IMR-90 (cell line): ENCODE results near the gene HOXB1. TPM values are rescaled to one million over a fixed set of nuclear protein-coding genes. Genes with fewer than 3 reads are reported as not detected.

ENCODE experiments used
- ATAC-seq: fragments of 200-7000 bp; cut with Tn5 transposase; 2 replicates; pipeline ENCODE4 v1.9.1; 2020; ENCODE audit warnings: low read depth, mild to moderate bottlenecking, moderate library complexity
- BruUV-seq: library from RNA; stranded (reverse); fragments of 400-500 nt; replicated peaks from 2 replicates; lab custom pipeline; 2021; lab: Mats Ljungman, UMichigan
- CTCF ChIA-PET: fragments of 300-600 bp; formaldehyde crosslinking; extraction: SDS; loops from one replicate; lab custom pipeline; 2021; ENCODE audit warnings: antibody characterized with exemption; lab: Yijun Ruan, JAX
- POLR2A ChIA-PET: fragments of 300-600 bp; sonication (Branson Sonifier 250); formaldehyde crosslinking; loops from one replicate; lab custom pipeline; 2022; ENCODE audit warnings: antibody characterized with exemption; ENCODE audit not compliant: unreplicated experiment; lab: Charles Lee
- DNase-seq: peaks from one replicate; pipeline ENCODE4 v3.0.0; 2013
- H2AFZ ChIP-seq: replicated peaks from 2 replicates; pipeline ENCODE3; 2013; ENCODE audit warnings: low read length, mild to moderate bottlenecking; ENCODE audit not compliant: poor library complexity
- H2AK5ac ChIP-seq: 2 replicates; pipeline ENCODE4 v1.6.1; 2013; ENCODE audit warnings: low read depth, low read length, inconsistent platforms
- H2AK9ac ChIP-seq: replicated peaks from 2 replicates; pipeline ENCODE3; 2013; ENCODE audit warnings: mild to moderate bottlenecking, low read depth, low read length, moderate library complexity; ENCODE audit not compliant: poor library complexity
- H2BK120ac ChIP-seq: 2 replicates; pipeline ENCODE4 v1.6.1; 2013; ENCODE audit warnings: low read depth, low read length, inconsistent platforms
- H2BK15ac ChIP-seq: 3 replicates; pipeline ENCODE4 v1.6.1; 2013; ENCODE audit warnings: low read depth, low read length, inconsistent platforms
- H2BK20ac ChIP-seq: 2 replicates; pipeline ENCODE4 v1.6.1; 2013; ENCODE audit warnings: low read depth, mild to moderate bottlenecking, inconsistent platforms, low read length, moderate library complexity
- H2BK5ac ChIP-seq: 2 replicates; pipeline ENCODE4 v1.6.1; 2013; ENCODE audit warnings: mild to moderate bottlenecking, low read depth, low read length, inconsistent platforms; ENCODE audit not compliant: poor library complexity, severe bottlenecking
- H3K14ac ChIP-seq: replicated peaks from 2 replicates; pipeline ENCODE4 v1.6.1; 2013; ENCODE audit warnings: low read depth, low read length, inconsistent platforms
- H3K18ac ChIP-seq: 2 replicates; pipeline ENCODE4 v1.6.1; 2013; ENCODE audit warnings: low read depth, low read length, control low read depth
- H3K23ac ChIP-seq: 2 replicates; pipeline ENCODE4 v1.6.1; 2013; ENCODE audit warnings: low read depth, low read length, inconsistent platforms
- H3K27ac ChIP-seq: 2 replicates; pipeline ENCODE4 v1.5.1; 2013; ENCODE audit warnings: mild to moderate bottlenecking, control low read depth, low read length; ENCODE audit not compliant: insufficient read depth
- H3K27me3 ChIP-seq: 2 replicates; pipeline ENCODE4 v1.6.1; 2013; ENCODE audit warnings: low read length; ENCODE audit not compliant: control insufficient read depth, insufficient read depth
- H3K36me3 ChIP-seq: 2 replicates; pipeline ENCODE4 v1.6.1; 2013; ENCODE audit warnings: low read length, mixed read lengths; ENCODE audit not compliant: control insufficient read depth, insufficient read depth
- H3K4ac ChIP-seq: 2 replicates; pipeline ENCODE4 v1.6.1; 2013; ENCODE audit warnings: low read depth, low read length, inconsistent platforms
- H3K4me1 ChIP-seq: 2 replicates; pipeline ENCODE4 v1.6.1; 2013; ENCODE audit warnings: low read length, mixed read lengths; ENCODE audit not compliant: control insufficient read depth, insufficient read depth
- H3K4me2 ChIP-seq: 2 replicates; pipeline ENCODE4 v1.6.1; 2013; ENCODE audit warnings: low read depth, mild to moderate bottlenecking, control low read depth, low read length, moderate library complexity
- H3K4me3 ChIP-seq: 2 replicates; pipeline ENCODE4 v1.5.1; 2013; ENCODE audit warnings: low read depth, mild to moderate bottlenecking, control low read depth, low read length, moderate library complexity; ENCODE audit not compliant: insufficient read depth
- H3K56ac ChIP-seq: 2 replicates; pipeline ENCODE4 v1.6.1; 2013; ENCODE audit warnings: low read length, inconsistent platforms; ENCODE audit not compliant: insufficient read depth; ENCODE audit errors: extremely low read depth
- H3K79me1 ChIP-seq, 2 experiments: 2 replicates each; pipeline ENCODE4 v1.6.1; 2013; ENCODE audit warnings: low read length in 2 of 2, inconsistent platforms in 1 of 2, low read depth in 1 of 2
- H3K9ac ChIP-seq: 2 replicates; pipeline ENCODE4 v1.6.1; 2013; ENCODE audit warnings: low read depth, low read length, control low read depth
- H3K9me1 ChIP-seq: 2 replicates; pipeline ENCODE4 v1.6.1; 2013; ENCODE audit warnings: low read length, inconsistent platforms; ENCODE audit not compliant: insufficient read depth
- H3K9me3 ChIP-seq: 2 replicates; pipeline ENCODE4 v1.6.1; 2013; ENCODE audit warnings: low read length; ENCODE audit not compliant: control insufficient read depth, insufficient read depth
- H4K20me1 ChIP-seq: 2 replicates; pipeline ENCODE4 v1.6.1; 2013; ENCODE audit warnings: low read length, inconsistent platforms; ENCODE audit not compliant: insufficient read depth
- H4K5ac ChIP-seq: 2 replicates; pipeline ENCODE4 v1.6.1; 2013; ENCODE audit warnings: mild to moderate bottlenecking, low read depth, low read length, control low read depth
- H4K8ac ChIP-seq, 2 experiments: 2 replicates each; pipeline ENCODE4 v1.6.1; 2013; ENCODE audit warnings: low read depth in 2 of 2, low read length in 2 of 2, control low read depth in 1 of 2, inconsistent platforms in 1 of 2
- H4K91ac ChIP-seq: 2 replicates; pipeline ENCODE4 v1.6.1; 2013; ENCODE audit warnings: low read depth, low read length, inconsistent platforms; ENCODE audit not compliant: insufficient read depth
- BHLHE40 ChIP-seq: fragments of 150-350 bp; IDR thresholded peaks from 2 replicates; pipeline ENCODE4 v1.6.1; 2016; ENCODE audit warnings: mild to moderate bottlenecking, low read depth, low read length
- CEBPB ChIP-seq: IDR thresholded peaks from 2 replicates; pipeline ENCODE4 v1.6.1; 2012; ENCODE audit warnings: low read depth, low read length, improper control_type of control experiment
- CHD1 ChIP-seq: IDR thresholded peaks from 2 replicates; pipeline ENCODE4 v1.6.1; 2012; ENCODE audit warnings: low read depth, low read length, improper control_type of control experiment
- CTCF ChIP-seq: conservative IDR thresholded peaks from 2 replicates; pipeline ENCODE4 v1.5.1; 2012; ENCODE audit warnings: mild to moderate bottlenecking, low read depth, low read length, improper control_type of control experiment
- FOS ChIP-seq: fragments of 150-350 bp; IDR thresholded peaks from 2 replicates; pipeline ENCODE4 v1.6.1; 2016; ENCODE audit warnings: low read depth, low read length
- MAFK ChIP-seq: IDR thresholded peaks from 2 replicates; pipeline ENCODE4 v1.6.1; 2012; ENCODE audit warnings: low read depth, low read length, improper control_type of control experiment
- MAZ ChIP-seq: IDR thresholded peaks from 2 replicates; pipeline ENCODE4 v1.6.1; 2012; ENCODE audit warnings: low read depth, mild to moderate bottlenecking, low read length, improper control_type of control experiment, moderate library complexity, borderline replicate concordance
- MXI1 ChIP-seq: IDR thresholded peaks from 2 replicates; pipeline ENCODE4 v1.6.1; 2012; ENCODE audit warnings: low read depth, mild to moderate bottlenecking, low read length, moderate library complexity, borderline replicate concordance
- NFE2L2 ChIP-seq: fragments of 150-350 bp; IDR thresholded peaks from 2 replicates; pipeline ENCODE4 v1.6.1; 2016; ENCODE audit warnings: low read depth, mild to moderate bottlenecking, low read length
- POLR2A ChIP-seq: IDR thresholded peaks from 2 replicates; pipeline ENCODE4 v1.6.1; 2012; ENCODE audit warnings: mild to moderate bottlenecking, low read depth, low read length
- RAD21 ChIP-seq: IDR thresholded peaks from 2 replicates; pipeline ENCODE4 v1.6.1; 2012; ENCODE audit warnings: low read length, improper control_type of control experiment
- RCOR1 ChIP-seq: IDR thresholded peaks from 2 replicates; pipeline ENCODE4 v1.6.1; 2012; ENCODE audit warnings: mild to moderate bottlenecking, low read length, improper control_type of control experiment; ENCODE audit not compliant: insufficient replicate concordance
- RFX5 ChIP-seq: IDR thresholded peaks from 2 replicates; pipeline ENCODE4 v1.8.0; 2012; ENCODE audit warnings: low read depth, mild to moderate bottlenecking, low read length, moderate library complexity
- SMC3 ChIP-seq: fragments of 150-350 bp; IDR thresholded peaks from 2 replicates; pipeline ENCODE4 v1.6.1; 2016; ENCODE audit warnings: low read depth, mild to moderate bottlenecking, antibody characterized with exemption, low read length, moderate library complexity
- USF2 ChIP-seq: fragments of 150-350 bp; IDR thresholded peaks from 2 replicates; pipeline ENCODE4 v1.6.1; 2017; ENCODE audit warnings: mild to moderate bottlenecking, antibody characterized with exemption, low read length, low read depth
- WGBS, 2 experiments: methylation state at CpG; one replicate each; pipeline versions ENCODE4 v1.1.5 to v1.1.7; 2013; ENCODE audit warnings: missing lambda C conversion rate in 2 of 2; ENCODE audit not compliant: insufficient read length in 1 of 2; ENCODE audit errors: extremely low coverage in 2 of 2; 5-methylcytosine and 5-hydroxymethylcytosine counted together
- dilution Hi-C: fragments of 300-500 bp; cut with HindIII; formaldehyde crosslinking; loops from one replicate; pipeline ENCODE4 v1.14.3; 2018; ENCODE audit warnings: low sequenced_read_pairs; ENCODE audit not compliant: unreplicated experiment
- in situ Hi-C: fragments of 300-500 bp; cut with MboI; formaldehyde crosslinking; loops from 3 replicates; pipeline ENCODE4 v1.14.3; 2019; ENCODE audit warnings: low sequenced_read_pairs, inconsistent platforms, mixed read lengths
- intact Hi-C: fragments of 100-400 bp; cut with micrococcal nuclease; formaldehyde crosslinking; loops from 2 replicates; pipeline ENCODE4 v1.10.0; 2022
- polyA plus RNA-seq, 3 experiments: library from polyadenylated mRNA; depleted of rRNA; stranded (reverse); fragments of >200 nt; gene quantifications; 2 replicates each; pipeline ENCODE4 v1.2.3, GENCODE V29; 2012; ENCODE audit warnings: low replicate concordance in 1 of 3
- total RNA-seq: library from RNA; depleted of rRNA; stranded (reverse); fragments of >200 nt; gene quantifications from 2 replicates; pipeline ENCODE4 v1.2.3, GENCODE V29; 2012
- TF ChIP-seq, protein P1 (sequence below): fragments of 150-350 bp; IDR thresholded peaks from 2 replicates; pipeline ENCODE4 v1.6.1; 2016; ENCODE audit warnings: low read depth, mild to moderate bottlenecking, low read length, moderate library complexity, borderline replicate concordance

The HOXB1 gene
- total and polyA plus RNA-seq, 2 of the 4 experiments (the other 2 are of a cell fraction), result not detected

- Histone ChIP-seq H3K56ac (peak overlapping the region; percentile 84; the same call in 1 of the 2 replicates), H3K4me2 (peak overlapping the region; percentile 98), H2BK5ac (peak overlapping the region; percentile 99), H3K9me3 (no peaks in the 10 kb centered on the region), H2BK15ac (peak overlapping the region; percentile 71; the same call in 2 of the 3 replicates), H3K27ac (peak overlapping the region; percentile 93), H3K9ac (peak overlapping the region; percentile 92), H4K20me1 (peaks cover 34% of the 10 kb centered on the region), H3K27me3 (no peaks in the 10 kb centered on the region), H4K5ac (peak overlapping the region; percentile 92), H3K14ac (peak overlapping the region; percentile 95), H2BK20ac (peak overlapping the region; percentile 74), H2AK9ac (peak overlapping the region; percentile 59), H3K79me1 (peaks cover 0 to 24% of the 10 kb centered on the region in 2 experiments; a peak in 2 of 4 replicates), H3K4ac (peak overlapping the region; percentile 99), H4K91ac (peak overlapping the region; percentile 96), H3K9me1 (peaks cover 23% of the 10 kb centered on the region), H3K4me3 (peak overlapping the region; percentile 46), H3K36me3 (peaks cover 39% of the 10 kb centered on the region; the same call in 1 of the 2 replicates), H2BK120ac (peak overlapping the region; percentile 90), H3K18ac (peak overlapping the region; percentile 63), H3K4me1 (peaks cover 67% of the 10 kb centered on the region), H4K8ac (peak overlapping the region; percentile 18 to 92), H2AK5ac (peak overlapping the region; percentile 94), H2AFZ (no peak overlapping the region), H3K23ac (peak overlapping the region; percentile 99)
- intact Hi-C loops (no loop called here), in situ Hi-C loops (no loop called here), dilution Hi-C loops (no loop called here)
- no peak for DNase-seq
- no peak for ATAC-seq
- WGBS, 2 experiments, result no CpG with 5 or more reads among the region's 2 CpGs
- TF ChIP-seq CEBPB (no peak), NFE2L2 (no peak), MXI1 (no peak), POLR2A (no peak), CTCF (no peak), USF2 (no peak), RAD21 (no peak), BHLHE40 (no peak), RCOR1 (no peak), MAFK (no peak), FOS (no peak), CHD1 (no peak), SMC3 (no peak), RFX5 (no peak), MAZ (no peak)
- TF ChIP-seq, protein P1, sequence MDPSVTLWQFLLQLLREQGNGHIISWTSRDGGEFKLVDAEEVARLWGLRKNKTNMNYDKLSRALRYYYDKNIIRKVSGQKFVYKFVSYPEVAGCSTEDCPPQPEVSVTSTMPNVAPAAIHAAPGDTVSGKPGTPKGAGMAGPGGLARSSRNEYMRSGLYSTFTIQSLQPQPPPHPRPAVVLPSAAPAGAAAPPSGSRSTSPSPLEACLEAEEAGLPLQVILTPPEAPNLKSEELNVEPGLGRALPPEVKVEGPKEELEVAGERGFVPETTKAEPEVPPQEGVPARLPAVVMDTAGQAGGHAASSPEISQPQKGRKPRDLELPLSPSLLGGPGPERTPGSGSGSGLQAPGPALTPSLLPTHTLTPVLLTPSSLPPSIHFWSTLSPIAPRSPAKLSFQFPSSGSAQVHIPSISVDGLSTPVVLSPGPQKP, result no peak
- ChIA-PET POLR2A (interaction anchor here (0.6 to 1.3 kb wide), 2 partner anchors 24 to 28 kb away, joined by 3 to 4 read pairs; partner anchors contain the start of gene HOXB5), CTCF (no interaction called here)
- no TSS peak for BruUV-seq
Observed at GRCh38 chr17:48565022-48565554, 34.3 kb upstream of the HOXB1 start.
